ENCODE results near the gene TNFSF15. TPM values are rescaled to one million over a fixed set of nuclear protein-coding genes. Genes with fewer than 3 reads are reported as not detected.

TNFSF15 gene
- total RNA-seq, 1 donor from 2014 or later = not detected

- Histone ChIP-seq H4K20me1 (ENCODE audit: low read depth) (no peaks in the 10 kb centered on the region), H3K27me3 (peaks cover 3% of the 10 kb centered on the region), H3K79me2 (ENCODE audit: low read depth) (no peaks in the 10 kb centered on the region), H3F3A (ENCODE audit: low read depth) (no peaks in the 10 kb centered on the region), H3K4me2 (no peak overlapping the region), H3K4me1 (peaks cover 5% of the 10 kb centered on the region), H3K9ac (no peak overlapping the region), H3K27ac (no peak overlapping the region), H3K36me3 (no peaks in the 10 kb centered on the region), H3K9me3 (ENCODE audit: low read depth) (no peaks in the 10 kb centered on the region), H3K4me3 (no peak overlapping the region), H2AFZ (replicated peaks) (no peak overlapping the region)
- TF ChIP-seq EZH2 (IDR thresholded peaks at IDR 0.05) (no peak), EZH2phosphoT487 (IDR thresholded peaks at IDR 0.05) (no peak), CTCF (IDR thresholded peaks at IDR 0.05) (no peak)
- no peak overlapping the region for H3K4me3 Mint-ChIP-seq
- H3K27me3 Mint-ChIP-seq (ENCODE audit: insufficient read depth, low read depth) = no peaks in the 10 kb centered on the region
- peaks cover 6% of the 10 kb centered on the region for H3K4me1 Mint-ChIP-seq
- no peaks in the 10 kb centered on the region for H3K36me3 Mint-ChIP-seq
- no peak for DNase-seq (ENCODE audit: low spot score)
- H3K9me3 Mint-ChIP-seq = no peaks in the 10 kb centered on the region
- H3K27ac Mint-ChIP-seq = no peak overlapping the region
Measured at GRCh38 chr9:114771889-114772288, 34.0 kb downstream of the TNFSF15 start.

DNA sequence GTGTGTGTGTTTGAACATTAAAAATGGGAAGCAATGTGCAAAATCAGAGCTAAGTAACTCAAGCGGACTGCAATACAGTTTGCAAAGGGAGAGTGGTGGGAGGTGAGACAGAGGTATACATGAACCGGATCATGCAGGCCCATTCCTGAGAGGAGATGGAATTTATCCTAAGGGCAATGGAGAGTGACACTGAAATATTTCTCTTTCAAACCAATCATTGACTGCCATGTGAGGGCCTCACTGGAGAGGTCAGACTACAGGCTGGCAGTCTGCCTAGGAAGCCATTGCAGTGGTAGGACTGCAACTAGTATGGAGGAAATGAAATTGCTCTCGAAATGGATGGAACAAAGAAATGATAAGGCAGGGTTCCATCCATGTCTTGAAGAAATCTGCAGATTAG lies 34.8 kb downstream of the TNFSF15 start:
- Histone ChIP-seq H3K4me1 (peaks cover 5% of the 10 kb centered on the region), H3K4me3 (no peak overlapping the region), H3K4me2 (no peak overlapping the region), H3K27me3 (peaks cover 5% of the 10 kb centered on the region), H3K79me2 (ENCODE audit: low read depth) (no peaks in the 10 kb centered on the region), H4K20me1 (ENCODE audit: low read depth) (no peaks in the 10 kb centered on the region), H3K9me3 (ENCODE audit: low read depth) (no peaks in the 10 kb centered on the region), H2AFZ (replicated peaks) (no peak overlapping the region), H3K27ac (no peak overlapping the region), H3K9ac (no peak overlapping the region), H3K36me3 (no peaks in the 10 kb centered on the region), H3F3A (ENCODE audit: low read depth) (no peaks in the 10 kb centered on the region)
- no peak for DNase-seq (ENCODE audit: low spot score)
- Mint-ChIP-seq H3K36me3 (no peaks in the 10 kb centered on the region), H3K27me3 (ENCODE audit: insufficient read depth, low read depth) (no peaks in the 10 kb centered on the region), H3K4me3 (no peak overlapping the region), H3K4me1 (peaks cover 6% of the 10 kb centered on the region), H3K27ac (no peak overlapping the region), H3K9me3 (no peaks in the 10 kb centered on the region)
- TF ChIP-seq CTCF (IDR thresholded peaks at IDR 0.05) (no peak), EZH2 (IDR thresholded peaks at IDR 0.05) (no peak), EZH2phosphoT487 (IDR thresholded peaks at IDR 0.05) (no peak)

DNA sequence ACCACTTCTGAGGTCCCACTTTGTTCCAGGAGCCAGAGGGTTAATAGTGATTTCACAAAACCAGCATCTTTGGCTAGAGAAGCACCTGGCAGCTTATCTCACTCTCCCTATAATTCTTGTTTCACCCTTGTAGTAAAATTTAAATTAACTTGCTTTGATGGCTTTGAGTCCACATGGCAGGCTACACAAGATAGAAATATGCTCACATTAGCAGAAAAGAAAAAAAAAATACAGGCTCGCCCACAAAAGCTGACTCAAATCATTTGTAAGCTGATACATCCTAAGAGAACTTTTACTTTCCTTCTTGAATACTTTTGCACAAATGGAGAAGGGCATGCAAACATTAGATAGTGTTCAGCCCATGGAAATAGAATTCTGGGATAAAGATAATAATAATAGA lies 36.2 kb downstream of the TNFSF15 start:
- Histone ChIP-seq H3F3A (ENCODE audit: low read depth) (no peaks in the 10 kb centered on the region), H3K79me2 (ENCODE audit: low read depth) (no peaks in the 10 kb centered on the region), H3K27me3 (peaks cover 5% of the 10 kb centered on the region), H3K9me3 (ENCODE audit: low read depth) (no peaks in the 10 kb centered on the region), H3K36me3 (no peaks in the 10 kb centered on the region), H2AFZ (replicated peaks) (no peak overlapping the region), H3K4me3 (no peak overlapping the region), H3K27ac (no peak overlapping the region), H3K4me1 (peaks cover 2% of the 10 kb centered on the region), H3K4me2 (no peak overlapping the region), H3K9ac (no peak overlapping the region), H4K20me1 (ENCODE audit: low read depth) (no peaks in the 10 kb centered on the region)
- H3K4me3 Mint-ChIP-seq = no peak overlapping the region
- H3K36me3 Mint-ChIP-seq = no peaks in the 10 kb centered on the region
- no peak for DNase-seq (ENCODE audit: low spot score)
- H3K27me3 Mint-ChIP-seq (ENCODE audit: insufficient read depth, low read depth) = no peaks in the 10 kb centered on the region
- no peaks in the 10 kb centered on the region for H3K9me3 Mint-ChIP-seq
- peaks cover 4% of the 10 kb centered on the region for H3K4me1 Mint-ChIP-seq
- no peak overlapping the region for H3K27ac Mint-ChIP-seq
- no peak for TF ChIP-seq EZH2phosphoT487 (IDR thresholded peaks at IDR 0.05)
- TF ChIP-seq CTCF (IDR thresholded peaks at IDR 0.05) = no peak
- TF ChIP-seq EZH2 (IDR thresholded peaks at IDR 0.05) = no peak

All from neural progenitor cell (in vitro differentiated cells).